HAP-1 (cell line): ENCODE measurements around the gene ECHDC3.
A peak's percentile ranks its signal among the peaks of the same experiment; 100 is the strongest.

Source experiments
- DNase-seq, 2 experiments: peaks; one replicate each; pipeline ENCODE4 v3.0.0-alpha.2; 2016 to 2020; ENCODE audit warnings: low spot score in 2 of 2
- H3K27me3 ChIP-seq: fragments of 250-450 bp; sonication (Bioruptor Pico); 2 replicates; pipeline ENCODE4 v1.5.1; 2020; ENCODE audit warnings: low read depth, mild to moderate bottlenecking, moderate library complexity
- H3K36me3 ChIP-seq: fragments of 250-450 bp; sonication (Bioruptor Pico); replicated peaks from 2 replicates; pipeline ENCODE4 v1.5.1; 2020; ENCODE audit warnings: mild to moderate bottlenecking
- H3K4me1 ChIP-seq: fragments of 250-450 bp; sonication (Bioruptor Pico); 2 replicates; pipeline ENCODE4 v1.5.1; 2020; ENCODE audit warnings: mild to moderate bottlenecking
- H3K4me3 ChIP-seq: fragments of 250-450 bp; sonication (Bioruptor Pico); 2 replicates; pipeline ENCODE4 v1.5.1; 2020; ENCODE audit warnings: mild to moderate bottlenecking, moderate library complexity
- H3K9me3 ChIP-seq: fragments of 250-450 bp; sonication (Bioruptor Pico); 2 replicates; pipeline ENCODE4 v1.5.1; 2020; ENCODE audit warnings: mild to moderate bottlenecking, moderate library complexity
- in situ Hi-C: fragments of 300-500 bp; cut with MboI; formaldehyde crosslinking; loops from 3 replicates; pipeline ENCODE4 v1.14.3; 2020; ENCODE audit warnings: low sequenced_read_pairs, inconsistent platforms, mixed read lengths

ECHDC3 gene

DNA sequence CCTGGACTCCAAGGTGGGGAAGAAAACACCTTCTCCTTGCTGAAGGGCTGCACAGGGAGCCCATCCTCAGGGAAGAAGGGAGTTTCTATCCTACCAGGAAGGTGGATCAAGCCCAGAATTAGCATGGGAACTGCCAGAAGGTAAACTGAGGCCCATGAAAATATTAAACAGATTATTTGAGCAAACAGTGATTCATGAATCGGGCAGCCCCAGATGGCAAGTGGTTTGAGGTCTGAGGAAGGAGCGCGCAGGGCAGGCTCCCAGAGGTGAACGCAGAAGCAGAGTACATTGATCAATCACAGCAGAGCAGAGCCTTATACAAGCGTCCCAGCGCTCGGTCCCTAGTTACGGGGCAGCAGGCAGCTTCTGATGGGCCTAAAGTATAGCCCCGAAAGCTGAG lies 45.2 kb downstream of the ECHDC3 start:
- no peak overlapping the region for H3K4me3 ChIP-seq
- DNase-seq = no peak

DNA sequence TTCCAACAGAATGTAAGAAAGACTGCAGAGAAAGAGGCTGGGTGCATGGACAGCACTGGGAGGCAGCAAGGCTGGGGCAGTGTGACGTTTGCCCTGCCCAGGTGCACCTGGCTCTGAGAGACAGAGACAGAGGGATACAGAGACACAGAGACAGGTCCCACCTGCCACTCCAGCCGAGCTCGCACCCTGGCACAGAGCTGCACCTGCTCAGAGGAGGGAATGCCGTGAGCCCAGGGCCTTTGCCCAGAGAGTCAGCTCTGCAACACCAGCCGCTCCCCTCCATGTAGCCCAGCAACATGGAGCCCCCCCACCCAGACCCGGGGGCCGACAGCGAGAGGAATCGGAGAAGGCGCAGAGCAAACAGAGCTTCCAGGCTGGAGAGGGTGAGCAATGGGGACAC lies 45.7 kb downstream of the ECHDC3 start:
- no peak for DNase-seq
- Histone ChIP-seq H3K27me3 (peaks cover 24% of the 10 kb centered on the region), H3K9me3 (no peaks in the 10 kb centered on the region), H3K4me1 (no peaks in the 10 kb centered on the region), H3K4me3 (no peak overlapping the region), H3K36me3 (no peaks in the 10 kb centered on the region)
- in situ Hi-C loops = no loop called here

More for the DNA sequence above, 45.2 kb downstream of the ECHDC3 start:
- in situ Hi-C loops = no loop called here
- H3K4me1 ChIP-seq = no peaks in the 10 kb centered on the region
- H3K36me3 ChIP-seq = no peaks in the 10 kb centered on the region
- H3K9me3 ChIP-seq = no peaks in the 10 kb centered on the region
- H3K27me3 ChIP-seq = peaks cover 24% of the 10 kb centered on the region

GRCh38 chr10:11789306-11789705 lies 47.1 kb downstream of the ECHDC3 start:
- in situ Hi-C loops = no loop called here
- H3K27me3 ChIP-seq = peaks cover 24% of the 10 kb centered on the region
- H3K4me3 ChIP-seq = no peak overlapping the region
- H3K9me3 ChIP-seq = no peaks in the 10 kb centered on the region
- no peaks in the 10 kb centered on the region for H3K36me3 ChIP-seq
- H3K4me1 ChIP-seq = no peaks in the 10 kb centered on the region
- DNase-seq = no peak

GRCh38 chr10:11789956-11790355 lies 47.8 kb downstream of the ECHDC3 start:
- Histone ChIP-seq H3K36me3 (no peaks in the 10 kb centered on the region), H3K9me3 (no peaks in the 10 kb centered on the region), H3K27me3 (peaks cover 22% of the 10 kb centered on the region), H3K4me1 (no peaks in the 10 kb centered on the region), H3K4me3 (no peak overlapping the region)
- in situ Hi-C loops = loop anchor here (5.0 kb wide), 1 partner anchor 197 kb away; no protein-coding TSS in a partner anchor
- no peak for DNase-seq

- in situ Hi-C loops = loop anchor here (5.0 kb wide), 1 partner anchor 193 kb away; no protein-coding TSS in a partner anchor
- DNase-seq = no peak
- peaks cover 17% of the 10 kb centered on the region for H3K27me3 ChIP-seq
- no peaks in the 10 kb centered on the region for H3K9me3 ChIP-seq
- no peak overlapping the region for H3K4me3 ChIP-seq
- H3K36me3 ChIP-seq = no peaks in the 10 kb centered on the region
- peaks cover 3% of the 10 kb centered on the region for H3K4me1 ChIP-seq
Measured at GRCh38 chr10:11793762-11794479, 51.7 kb downstream of the ECHDC3 start.

GRCh38 chr10:11794566-11794965 lies 52.4 kb downstream of the ECHDC3 start:
- in situ Hi-C loops = loop anchor here (5.0 kb wide), 1 partner anchor 193 kb away; no protein-coding TSS in a partner anchor
- H3K4me3 ChIP-seq = no peak overlapping the region
- no peaks in the 10 kb centered on the region for H3K9me3 ChIP-seq
- peaks cover 7% of the 10 kb centered on the region for H3K4me1 ChIP-seq
- H3K36me3 ChIP-seq = no peaks in the 10 kb centered on the region
- no peak for DNase-seq
- peaks cover 14% of the 10 kb centered on the region for H3K27me3 ChIP-seq

DNA sequence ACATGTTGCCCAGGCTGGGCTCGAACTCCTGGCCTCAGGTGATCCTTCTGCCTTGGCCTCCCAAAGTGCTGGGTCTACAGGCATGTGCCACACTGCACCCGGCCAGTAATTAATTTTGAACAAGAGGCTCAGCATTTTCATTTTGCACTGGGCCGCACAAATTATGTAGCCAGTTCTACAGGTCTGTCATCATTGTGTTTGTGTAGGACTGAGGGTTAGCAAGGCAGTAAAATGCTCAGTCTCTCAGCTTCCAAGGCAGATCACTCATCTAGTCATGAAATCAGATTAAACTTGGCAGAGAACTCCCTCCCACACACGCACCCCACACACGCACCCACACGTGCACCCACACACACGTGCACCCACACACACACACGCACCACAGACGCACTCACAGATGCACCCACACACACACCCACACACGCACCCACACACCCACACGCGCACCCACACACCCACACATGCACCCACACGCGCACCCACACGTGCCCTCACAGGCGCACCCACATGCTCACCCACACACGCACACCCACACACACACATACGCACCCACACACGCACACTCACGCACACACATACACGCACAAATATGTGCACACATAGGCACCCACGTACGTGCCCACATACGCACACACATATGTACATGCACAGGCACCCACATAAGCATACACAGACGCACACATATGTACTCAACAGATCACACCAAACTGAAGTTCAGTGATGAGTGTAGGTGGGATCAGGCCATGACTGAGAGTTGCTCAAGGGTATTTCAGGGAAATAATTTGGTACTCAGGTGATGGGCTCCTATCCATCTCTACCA lies 53.1 kb downstream of the ECHDC3 start:
- H3K4me3 ChIP-seq = no peak overlapping the region
- H3K27me3 ChIP-seq = peaks cover 6% of the 10 kb centered on the region
- in situ Hi-C loops = no loop called here
- H3K4me1 ChIP-seq = peaks cover 7% of the 10 kb centered on the region
- no peak for DNase-seq
- no peaks in the 10 kb centered on the region for H3K36me3 ChIP-seq
- no peaks in the 10 kb centered on the region for H3K9me3 ChIP-seq

DNA sequence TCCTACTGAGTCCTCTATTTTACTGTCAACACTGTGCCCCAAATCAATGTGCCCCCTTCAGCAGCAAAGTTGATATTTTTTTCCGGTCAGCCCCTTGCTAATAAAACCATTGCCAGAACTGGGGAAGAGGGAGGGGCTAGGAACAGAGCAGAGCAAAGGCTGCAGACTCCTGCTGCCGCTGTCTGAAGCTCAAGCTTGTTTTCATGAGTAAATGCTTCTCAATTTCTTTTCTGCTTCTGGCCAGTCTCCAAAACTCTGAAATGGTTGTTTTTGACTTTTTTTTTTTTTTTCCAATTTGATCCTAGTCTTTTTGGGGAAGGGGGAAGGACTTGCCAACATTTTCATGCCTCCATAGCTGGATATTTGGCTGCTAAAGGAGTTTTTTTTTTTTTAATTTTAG lies 54.3 kb downstream of the ECHDC3 start:
- H3K36me3 ChIP-seq = no peaks in the 10 kb centered on the region
- peaks cover 7% of the 10 kb centered on the region for H3K4me1 ChIP-seq
- no peak for DNase-seq
- in situ Hi-C loops = no loop called here
- H3K4me3 ChIP-seq = no peak overlapping the region
- no peaks in the 10 kb centered on the region for H3K9me3 ChIP-seq
- H3K27me3 ChIP-seq = no peaks in the 10 kb centered on the region

- Histone ChIP-seq H3K36me3 (no peaks in the 10 kb centered on the region), H3K4me3 (no peak overlapping the region), H3K4me1 (peaks cover 7% of the 10 kb centered on the region), H3K9me3 (no peaks in the 10 kb centered on the region), H3K27me3 (no peaks in the 10 kb centered on the region)
- DNase-seq = no peak
- in situ Hi-C loops = no loop called here
Measured at GRCh38 chr10:11797281-11797680, 55.1 kb downstream of the ECHDC3 start.

- Histone ChIP-seq H3K4me3 (no peak overlapping the region), H3K4me1 (peaks cover 7% of the 10 kb centered on the region), H3K36me3 (no peaks in the 10 kb centered on the region), H3K9me3 (no peaks in the 10 kb centered on the region), H3K27me3 (no peaks in the 10 kb centered on the region)
- in situ Hi-C loops = no loop called here
- no peak for DNase-seq
Measured at GRCh38 chr10:11797847-11798633, 55.9 kb downstream of the ECHDC3 start.

- DNase-seq = peak in 1 of 2 experiments; percentile 37
- H3K9me3 ChIP-seq = no peaks in the 10 kb centered on the region
- H3K4me1 ChIP-seq = peaks cover 7% of the 10 kb centered on the region
- H3K27me3 ChIP-seq = no peaks in the 10 kb centered on the region
- no peak overlapping the region for H3K4me3 ChIP-seq
- in situ Hi-C loops = no loop called here
- no peaks in the 10 kb centered on the region for H3K36me3 ChIP-seq
Measured at GRCh38 chr10:11798845-11799735, 56.9 kb downstream of the ECHDC3 start.

DNA sequence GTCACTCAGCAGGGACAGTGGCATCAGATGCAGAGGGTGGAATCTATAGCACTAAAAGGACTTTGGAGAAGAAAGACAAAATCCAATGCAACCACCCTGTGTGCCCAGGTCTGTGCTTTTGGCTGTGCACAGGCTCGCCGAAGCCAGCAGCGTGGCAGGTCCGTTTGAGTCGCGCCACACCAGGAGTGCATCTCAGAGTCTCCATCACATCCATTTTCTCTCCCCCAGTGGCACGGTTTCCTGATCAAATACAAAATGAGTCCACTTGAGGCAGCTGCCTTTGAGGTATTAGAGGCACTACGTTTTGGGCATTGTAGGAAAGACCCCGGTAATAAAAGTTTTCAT lies 57.5 kb downstream of the ECHDC3 start:
- H3K4me1 ChIP-seq = peaks cover 7% of the 10 kb centered on the region
- in situ Hi-C loops = no loop called here

DNA sequence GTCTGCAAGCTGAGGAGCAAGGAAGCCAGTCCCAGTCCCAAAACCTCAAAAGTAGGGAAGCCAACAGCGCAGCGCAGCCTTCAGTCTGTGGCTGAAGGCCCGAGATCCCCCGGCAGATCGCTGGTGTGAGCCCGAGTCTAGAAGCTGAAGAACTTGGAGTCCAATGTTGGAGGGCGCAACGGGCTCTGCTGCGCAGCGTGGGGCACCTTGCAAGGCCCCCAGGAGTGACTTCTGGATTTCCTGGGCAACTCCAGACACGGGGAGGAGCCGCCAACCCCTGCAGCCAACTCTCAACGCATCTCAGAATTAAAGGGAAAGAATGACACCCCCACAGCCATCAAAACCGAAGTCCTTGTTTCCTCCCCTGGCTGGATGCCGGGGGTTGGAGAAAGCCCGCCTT lies 62.2 kb downstream of the ECHDC3 start:
- DNase-seq = no peak
- Histone ChIP-seq H3K9me3 (no peaks in the 10 kb centered on the region), H3K36me3 (no peaks in the 10 kb centered on the region), H3K27me3 (peaks cover 4% of the 10 kb centered on the region; the same call in 1 of the 2 replicates), H3K4me1 (no peaks in the 10 kb centered on the region; the same call in 1 of the 2 replicates), H3K4me3 (no peak overlapping the region)
- in situ Hi-C loops = no loop called here

More for the DNA sequence above, 57.5 kb downstream of the ECHDC3 start:
- Histone ChIP-seq H3K27me3 (no peaks in the 10 kb centered on the region), H3K9me3 (no peaks in the 10 kb centered on the region), H3K4me3 (no peak overlapping the region), H3K36me3 (no peaks in the 10 kb centered on the region)
- no peak for DNase-seq
